ENCODE results near the gene SSTR5. TPM values are rescaled to one million over a fixed set of nuclear protein-coding genes. Genes with fewer than 3 reads are reported as not detected.
"Not testable (repeated sequence)": the region's sequence is repeated elsewhere in the genome, so short reads cannot be mapped to it uniquely, and the experiment has no call there.

The SSTR5 gene
- total RNA-seq, 1 experiment from 2014 or later = 0.21 TPM

DNA sequence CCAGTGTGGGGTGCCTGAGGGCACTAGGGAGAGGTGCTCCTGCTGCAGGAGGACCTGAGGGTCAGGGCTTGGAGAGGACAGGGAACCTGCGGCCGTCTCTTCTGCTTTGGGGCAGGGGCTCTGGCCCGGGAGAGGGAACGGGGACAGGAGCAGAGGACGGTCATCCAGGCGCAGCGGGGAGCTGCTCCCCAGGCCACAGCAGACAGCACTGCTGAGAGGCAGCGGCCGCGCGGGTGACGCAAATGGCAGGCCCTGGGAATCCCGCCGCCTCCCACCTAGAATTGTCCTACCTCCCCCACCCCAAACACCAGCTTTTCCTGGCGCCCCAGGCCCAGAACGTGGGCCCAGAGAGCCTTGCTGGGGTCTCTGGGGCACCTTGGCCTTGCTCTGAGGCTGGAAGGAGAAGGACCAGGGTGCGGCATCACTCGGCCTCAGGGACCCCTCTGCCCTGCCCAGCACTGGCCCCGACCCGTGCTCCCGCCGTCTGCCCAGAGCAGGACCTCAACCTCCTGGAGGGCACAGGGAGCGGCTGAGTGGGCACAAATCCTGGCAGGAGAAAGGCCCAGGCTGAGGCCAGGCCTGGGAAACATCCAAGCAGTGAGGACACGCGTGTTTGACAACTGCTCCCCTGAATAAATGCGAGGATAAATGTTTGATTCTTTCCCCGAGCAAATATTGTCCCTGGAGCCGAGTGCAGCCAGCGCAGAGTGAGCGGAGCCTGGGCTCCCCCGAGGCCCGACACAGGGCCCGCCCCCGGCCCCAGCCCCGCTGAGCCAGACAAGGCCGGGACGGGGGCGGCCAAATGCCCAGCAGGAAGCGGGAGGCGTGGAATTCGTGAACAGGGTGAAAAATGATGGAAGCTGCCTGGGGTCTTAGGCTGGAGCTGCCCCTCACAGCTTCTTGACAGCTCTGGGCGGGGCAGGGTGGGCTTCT is 8.5 kb downstream of the SSTR5 start:
- no peaks in the 10 kb centered on the region for H3K27me3 ChIP-seq (ENCODE audit: control insufficient read depth, insufficient read depth, low read length)
- H3K4me3 ChIP-seq (ENCODE audit: insufficient read depth, low read depth, low read length) = no peak overlapping the region
- no peaks in the 10 kb centered on the region for H3K36me3 ChIP-seq (replicated peaks; ENCODE audit: control insufficient read depth, insufficient read depth, low read length)
- peak; percentile 67 for DNase-seq

- no peaks in the 10 kb centered on the region for H3K36me3 ChIP-seq (replicated peaks; ENCODE audit: control insufficient read depth, insufficient read depth, low read length)
- peak; percentile 59 for DNase-seq
- no peak overlapping the region for H3K4me3 ChIP-seq (ENCODE audit: insufficient read depth, low read depth, low read length)
- no peaks in the 10 kb centered on the region for H3K27me3 ChIP-seq (ENCODE audit: control insufficient read depth, insufficient read depth, low read length)
Observed at GRCh38 chr16:1081734-1082265, 9.3 kb downstream of the SSTR5 start.

- Histone ChIP-seq H3K27me3 (ENCODE audit: control insufficient read depth, insufficient read depth, low read length) (no peaks in the 10 kb centered on the region), H3K4me3 (ENCODE audit: insufficient read depth, low read depth, low read length) (no peak overlapping the region), H3K36me3 (replicated peaks; ENCODE audit: control insufficient read depth, insufficient read depth, low read length) (no peaks in the 10 kb centered on the region)
- no peak for DNase-seq
Observed at GRCh38 chr16:1082266-1082951, 9.9 kb downstream of the SSTR5 start.

DNA sequence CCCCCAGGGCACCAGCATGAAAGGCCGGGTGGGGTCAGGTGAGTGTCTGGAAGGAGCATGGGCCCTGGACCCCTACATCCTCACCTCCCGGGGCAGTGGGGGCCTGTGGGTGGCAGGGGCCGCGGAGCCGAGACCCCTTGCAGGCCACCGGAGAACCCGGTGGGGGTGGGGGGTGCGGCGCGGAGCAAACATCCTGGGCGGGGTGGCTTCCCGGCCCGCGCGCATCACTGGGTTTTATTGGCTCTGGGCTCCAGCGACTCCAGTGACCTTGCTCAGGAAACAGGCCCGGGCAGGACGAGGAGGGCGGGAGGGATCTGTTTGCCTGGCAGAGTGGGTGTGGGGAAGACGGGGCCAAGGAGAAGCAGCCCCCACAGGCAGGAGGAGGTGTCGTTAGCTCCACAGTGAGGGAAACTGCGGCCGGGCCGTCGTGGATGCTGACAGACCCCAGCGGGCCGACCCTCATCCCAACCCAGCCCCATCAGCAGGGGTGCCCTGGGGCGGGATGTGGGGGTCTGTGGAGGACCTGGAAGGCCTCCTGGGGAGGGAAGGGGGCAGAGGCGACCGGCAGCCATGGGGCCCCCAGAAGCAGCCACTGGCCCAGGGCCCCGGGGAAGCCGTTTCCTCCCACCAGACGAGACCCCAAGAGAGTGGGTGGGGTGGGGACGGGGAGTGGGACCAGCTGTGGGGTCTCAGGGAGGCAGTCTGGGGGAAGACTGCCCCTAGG is 10.6 kb downstream of the SSTR5 start:
- Histone ChIP-seq H3K4me3 (ENCODE audit: insufficient read depth, low read depth, low read length) (no peak overlapping the region), H3K36me3 (replicated peaks; ENCODE audit: control insufficient read depth, insufficient read depth, low read length) (no peaks in the 10 kb centered on the region), H3K27me3 (ENCODE audit: control insufficient read depth, insufficient read depth, low read length) (no peaks in the 10 kb centered on the region)
- peak; percentile 66 for DNase-seq

- DNase-seq = no peak
- Histone ChIP-seq H3K27me3 (ENCODE audit: control insufficient read depth, insufficient read depth, low read length) (no peaks in the 10 kb centered on the region), H3K4me3 (ENCODE audit: insufficient read depth, low read depth, low read length) (no peak overlapping the region), H3K36me3 (replicated peaks; ENCODE audit: control insufficient read depth, insufficient read depth, low read length) (no peaks in the 10 kb centered on the region)
Observed at GRCh38 chr16:1084971-1085370, 12.4 kb downstream of the SSTR5 start.

GRCh38 chr16:1086443-1086842 is 13.9 kb downstream of the SSTR5 start:
- not testable (repeated sequence) for H3K27me3 ChIP-seq (ENCODE audit: control insufficient read depth, insufficient read depth, low read length); H3K36me3 ChIP-seq (replicated peaks; ENCODE audit: control insufficient read depth, insufficient read depth, low read length); H3K4me3 ChIP-seq (ENCODE audit: insufficient read depth, low read depth, low read length); DNase-seq

GRCh38 chr16:1088295-1089170 is 16.0 kb downstream of the SSTR5 start:
- Histone ChIP-seq H3K36me3 (replicated peaks; ENCODE audit: control insufficient read depth, insufficient read depth, low read length) (no peaks in the 10 kb centered on the region), H3K4me3 (ENCODE audit: insufficient read depth, low read depth, low read length) (no peak overlapping the region), H3K27me3 (ENCODE audit: control insufficient read depth, insufficient read depth, low read length) (no peaks in the 10 kb centered on the region)
- peak; percentile 61 for DNase-seq

- H3K4me3 ChIP-seq (ENCODE audit: insufficient read depth, low read depth, low read length) = no peak overlapping the region
- no peak for DNase-seq
- H3K27me3 ChIP-seq (ENCODE audit: control insufficient read depth, insufficient read depth, low read length) = no peaks in the 10 kb centered on the region
- no peaks in the 10 kb centered on the region for H3K36me3 ChIP-seq (replicated peaks; ENCODE audit: control insufficient read depth, insufficient read depth, low read length)
Observed at GRCh38 chr16:1089439-1089821, 16.9 kb downstream of the SSTR5 start.

DNA sequence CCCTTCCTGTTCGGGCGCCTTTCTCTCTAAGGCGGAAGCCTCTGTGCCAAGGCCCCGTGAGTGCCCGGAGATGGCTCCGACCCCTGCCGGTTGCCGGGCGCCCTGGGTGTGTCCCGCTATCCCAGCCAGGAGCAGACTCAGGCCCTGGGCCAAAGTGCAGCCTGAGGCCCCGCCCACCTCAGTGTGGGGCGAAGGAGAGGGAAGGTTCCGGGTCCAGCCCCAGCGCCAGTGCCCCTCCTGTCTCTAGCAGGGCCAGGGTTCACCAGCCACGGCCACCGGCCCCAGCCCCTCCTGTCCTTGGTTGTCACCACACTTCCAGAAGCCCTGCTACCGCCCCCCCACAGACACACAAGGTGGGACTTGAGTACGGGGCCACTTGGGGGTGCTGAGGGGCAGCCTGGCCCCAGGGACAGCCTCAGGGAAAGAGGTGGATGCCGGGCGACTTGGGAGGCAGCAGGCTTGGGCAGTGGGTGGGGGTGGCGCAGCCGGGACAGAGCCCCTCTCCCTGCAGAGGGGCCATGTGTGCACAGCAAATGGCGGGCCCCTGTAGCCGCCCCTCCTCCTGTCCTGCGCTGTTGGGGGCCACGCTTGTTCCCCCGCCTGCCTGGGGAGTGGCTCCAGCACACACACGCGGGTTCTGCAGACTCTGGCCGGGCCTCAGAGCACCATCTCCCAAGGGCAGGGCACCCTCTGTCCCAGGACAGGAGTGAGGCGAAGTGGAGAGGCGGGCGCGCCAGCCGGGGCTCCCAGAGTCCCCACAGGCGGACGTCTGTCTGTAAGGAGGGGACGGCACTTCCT is 17.5 kb downstream of the SSTR5 start:
- DNase-seq = peak; percentile 69
- no peaks in the 10 kb centered on the region for H3K27me3 ChIP-seq (ENCODE audit: control insufficient read depth, insufficient read depth, low read length)
- H3K36me3 ChIP-seq (replicated peaks; ENCODE audit: control insufficient read depth, insufficient read depth, low read length) = no peaks in the 10 kb centered on the region
- no peak overlapping the region for H3K4me3 ChIP-seq (ENCODE audit: insufficient read depth, low read depth, low read length)

DNA sequence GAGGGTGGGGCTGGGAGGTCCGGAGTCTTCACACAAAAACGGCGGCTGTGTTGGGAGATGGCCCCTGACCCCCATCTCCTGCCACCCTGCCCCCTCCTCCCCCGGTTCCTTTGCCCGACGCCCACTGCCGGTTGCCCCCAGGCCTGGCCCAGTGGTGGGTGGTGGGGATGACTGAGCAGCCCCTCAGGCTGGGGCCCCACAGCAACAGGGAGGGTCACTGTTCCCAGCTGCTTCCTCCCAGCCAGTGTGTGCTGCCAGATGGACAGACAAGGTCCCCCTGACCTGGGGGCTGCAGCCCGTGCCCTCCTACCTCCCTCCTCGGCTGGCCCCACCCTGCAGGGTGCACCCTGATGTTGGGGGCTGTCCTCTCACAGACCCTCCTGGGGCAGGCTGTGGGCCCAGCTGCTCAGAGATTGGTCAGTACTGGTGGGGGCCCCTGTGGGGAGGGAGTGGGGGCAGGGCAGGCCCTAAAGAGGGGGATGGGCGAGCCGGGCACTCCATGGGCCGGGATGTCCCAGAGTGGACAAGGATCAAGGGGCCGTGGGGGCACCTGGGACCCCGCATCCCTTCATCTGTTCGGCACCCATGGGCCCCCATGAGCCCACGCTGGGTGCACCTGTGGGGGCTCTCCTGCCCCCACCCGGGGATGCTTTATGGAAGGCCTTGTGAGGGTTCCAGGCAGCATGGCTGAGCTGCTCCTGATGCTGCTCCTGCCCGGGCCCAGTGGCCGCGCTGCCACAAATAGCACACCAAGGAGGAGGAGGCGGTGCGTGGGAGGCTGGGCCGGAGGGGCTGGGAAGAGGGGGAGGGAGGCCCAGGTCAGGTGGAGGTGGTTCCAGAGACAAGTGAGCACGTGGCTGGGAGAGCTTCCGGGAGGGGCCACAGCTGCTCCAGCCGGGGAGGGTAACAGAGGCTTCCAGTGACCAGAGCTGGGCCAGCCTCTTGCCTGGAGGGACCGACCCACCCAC is 18.4 kb downstream of the SSTR5 start:
- Histone ChIP-seq H3K4me3 (ENCODE audit: insufficient read depth, low read depth, low read length) (no peak overlapping the region), H3K36me3 (replicated peaks; ENCODE audit: control insufficient read depth, insufficient read depth, low read length) (no peaks in the 10 kb centered on the region), H3K27me3 (ENCODE audit: control insufficient read depth, insufficient read depth, low read length) (no peaks in the 10 kb centered on the region)
- DNase-seq = peak; percentile 70

DNA sequence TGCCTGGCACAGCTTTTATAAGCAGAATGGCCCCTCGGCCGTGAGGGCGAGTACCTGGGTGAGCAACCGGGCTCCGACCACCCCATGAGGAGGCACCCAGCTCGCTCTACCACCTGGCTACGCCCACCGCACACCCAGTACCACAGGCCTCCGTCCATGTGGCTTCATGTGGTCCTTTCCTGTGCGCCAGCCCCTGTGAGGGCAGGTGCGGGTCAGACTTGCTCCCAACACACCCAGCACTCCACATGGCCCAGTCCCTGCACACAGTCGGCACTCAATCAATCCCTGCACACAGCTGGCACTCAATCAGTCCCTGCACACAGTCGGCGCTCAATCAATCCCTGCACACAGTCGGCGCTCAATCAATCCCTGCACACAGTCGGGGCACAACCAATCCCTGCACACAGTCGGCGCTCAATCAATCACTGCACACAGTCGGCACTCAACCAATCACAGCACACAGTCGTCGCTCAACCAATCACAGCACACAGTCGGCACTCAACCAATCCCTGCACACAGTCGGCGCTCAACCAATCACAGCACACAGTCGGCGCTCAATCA is 19.5 kb downstream of the SSTR5 start:
- H3K36me3 ChIP-seq (replicated peaks; ENCODE audit: control insufficient read depth, insufficient read depth, low read length) = no peaks in the 10 kb centered on the region
- no peak for DNase-seq
- no peaks in the 10 kb centered on the region for H3K27me3 ChIP-seq (ENCODE audit: control insufficient read depth, insufficient read depth, low read length)
- no peak overlapping the region for H3K4me3 ChIP-seq (ENCODE audit: insufficient read depth, low read depth, low read length)

DNA sequence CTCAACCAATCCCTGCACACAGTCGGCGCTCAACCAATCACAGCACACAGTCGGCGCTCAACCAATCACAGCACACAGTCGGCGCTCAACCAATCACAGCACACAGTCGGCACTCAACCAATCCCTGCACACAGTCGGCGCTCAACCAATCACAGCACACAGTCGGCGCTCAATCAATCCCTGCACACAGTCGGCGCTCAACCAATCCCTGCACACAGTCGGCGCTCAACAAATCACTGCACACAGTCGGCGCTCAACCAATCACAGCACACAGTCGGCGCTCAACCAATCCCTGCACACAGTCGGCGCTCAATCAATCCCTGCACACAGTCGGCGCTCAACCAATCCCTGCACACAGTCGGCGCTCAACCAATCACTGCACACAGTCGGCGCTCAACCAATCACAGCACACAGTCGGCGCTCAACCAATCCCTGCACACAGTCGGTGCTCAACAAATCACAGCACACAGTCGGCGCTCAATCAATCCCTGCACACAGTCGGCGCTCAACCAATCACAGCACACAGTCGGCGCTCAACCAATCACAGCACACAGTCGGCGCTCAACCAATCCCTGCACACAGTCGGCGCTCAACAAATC is 20.2 kb downstream of the SSTR5 start:
- H3K27me3 ChIP-seq (ENCODE audit: control insufficient read depth, insufficient read depth, low read length); H3K36me3 ChIP-seq (replicated peaks; ENCODE audit: control insufficient read depth, insufficient read depth, low read length); H3K4me3 ChIP-seq (ENCODE audit: insufficient read depth, low read depth, low read length); DNase-seq: not testable (repeated sequence)

Data from H7 (cell line).